Neuron (in vitro differentiated cells): Measurements from ENCODE around the gene KRT71.

Source experiments
- H2AFZ ChIP-seq: one replicate; pipeline ENCODE4 v1.6.1; 2013; ENCODE audit warnings: low read depth, mild to moderate bottlenecking, inconsistent platforms, low read length, moderate library complexity
- H3K27me3 ChIP-seq: one replicate; pipeline ENCODE4 v1.6.1; 2013; ENCODE audit warnings: low read length; ENCODE audit not compliant: insufficient read depth
- H3K36me3 ChIP-seq: one replicate; pipeline ENCODE4 v1.6.1; 2013; ENCODE audit warnings: low read length; ENCODE audit not compliant: insufficient read depth
- H3K4me1 ChIP-seq: one replicate; pipeline ENCODE4 v1.6.1; 2013; ENCODE audit warnings: low read length; ENCODE audit not compliant: insufficient read depth
- H3K4me3 ChIP-seq: 2 replicates; pipeline ENCODE4 v1.5.1; 2013; ENCODE audit warnings: mild to moderate bottlenecking, low read length, moderate library complexity
- H3K9me3 ChIP-seq: one replicate; pipeline ENCODE4 v1.6.1; 2013; ENCODE audit warnings: low read length

KRT71 gene

DNA sequence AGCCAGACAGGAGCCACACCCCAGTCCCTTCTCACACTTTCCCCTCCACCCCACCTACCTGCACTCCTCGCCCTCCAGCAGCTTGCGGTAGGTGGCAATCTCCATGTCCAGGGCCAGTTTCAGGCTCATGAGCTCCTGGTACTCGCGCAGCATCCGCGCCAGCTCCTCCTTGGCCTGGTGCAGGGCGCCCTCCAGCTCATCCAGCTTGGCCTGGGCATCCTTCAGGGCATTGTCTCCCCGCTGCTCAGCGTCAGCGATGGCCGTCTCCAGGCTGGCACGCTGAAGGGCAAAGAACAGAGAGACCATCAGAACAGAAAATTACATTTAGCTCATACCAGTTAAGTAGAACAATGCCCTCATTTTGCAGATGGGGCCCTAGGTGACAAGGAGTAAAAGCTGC lies 15.2 kb upstream of the KRT71 start:
- H3K36me3 ChIP-seq: no peaks in the 10 kb centered on the region
- no peak overlapping the region for H3K4me3 ChIP-seq
- H3K9me3 ChIP-seq: no peaks in the 10 kb centered on the region
- H3K4me1 ChIP-seq: no peaks in the 10 kb centered on the region
- no peaks in the 10 kb centered on the region for H3K27me3 ChIP-seq
- H2AFZ ChIP-seq: no peak overlapping the region

DNA sequence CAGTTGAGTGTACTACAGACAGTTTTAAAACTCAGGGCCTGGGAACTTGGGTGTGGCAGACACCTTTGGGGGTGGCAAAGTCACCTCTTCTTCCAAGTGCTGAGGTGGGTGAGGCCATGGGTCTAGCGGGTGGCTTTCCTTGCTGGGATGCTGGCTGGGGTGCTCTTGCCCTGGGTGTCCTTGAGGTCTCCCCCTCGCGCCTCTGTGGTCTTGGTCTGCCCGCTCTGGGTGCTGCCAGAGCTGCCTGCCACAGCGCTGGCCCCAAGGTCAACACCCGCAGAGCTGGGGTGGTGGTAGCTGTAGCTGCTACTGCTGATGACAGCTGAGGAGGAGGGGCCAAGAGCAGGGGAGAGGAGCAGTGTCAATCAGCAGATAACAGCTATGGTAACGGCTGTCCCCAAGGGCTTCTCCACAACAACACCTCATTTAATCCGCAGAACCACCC lies 13.9 kb upstream of the KRT71 start:
- Histone ChIP-seq H3K9me3 (no peaks in the 10 kb centered on the region), H3K4me1 (no peaks in the 10 kb centered on the region), H3K36me3 (no peaks in the 10 kb centered on the region), H3K4me3 (no peak overlapping the region), H2AFZ (no peak overlapping the region), H3K27me3 (no peaks in the 10 kb centered on the region)

DNA sequence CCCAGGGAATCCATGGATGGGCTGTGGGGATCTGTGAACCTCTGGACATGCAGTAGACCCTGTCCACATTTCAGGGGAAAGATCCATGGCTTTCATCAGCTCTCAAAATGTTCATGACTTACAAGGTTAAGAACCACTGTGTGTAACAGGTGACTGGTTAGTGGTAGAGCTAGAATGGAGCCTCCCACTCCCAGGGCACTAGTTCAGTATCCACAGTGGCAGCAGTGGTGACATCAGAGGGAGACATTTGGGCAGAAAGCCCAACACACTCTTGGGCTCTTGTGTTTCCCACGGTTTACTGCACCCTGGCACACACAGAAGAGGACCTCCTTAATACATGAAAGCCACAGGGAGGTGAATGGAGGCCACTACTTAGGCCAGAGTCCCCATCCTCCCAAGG lies 11.6 kb upstream of the KRT71 start:
- no peaks in the 10 kb centered on the region for H3K27me3 ChIP-seq
- H3K9me3 ChIP-seq: no peaks in the 10 kb centered on the region
- H3K36me3 ChIP-seq: no peaks in the 10 kb centered on the region
- H3K4me1 ChIP-seq: no peaks in the 10 kb centered on the region
- no peak overlapping the region for H3K4me3 ChIP-seq
- no peak overlapping the region for H2AFZ ChIP-seq

DNA sequence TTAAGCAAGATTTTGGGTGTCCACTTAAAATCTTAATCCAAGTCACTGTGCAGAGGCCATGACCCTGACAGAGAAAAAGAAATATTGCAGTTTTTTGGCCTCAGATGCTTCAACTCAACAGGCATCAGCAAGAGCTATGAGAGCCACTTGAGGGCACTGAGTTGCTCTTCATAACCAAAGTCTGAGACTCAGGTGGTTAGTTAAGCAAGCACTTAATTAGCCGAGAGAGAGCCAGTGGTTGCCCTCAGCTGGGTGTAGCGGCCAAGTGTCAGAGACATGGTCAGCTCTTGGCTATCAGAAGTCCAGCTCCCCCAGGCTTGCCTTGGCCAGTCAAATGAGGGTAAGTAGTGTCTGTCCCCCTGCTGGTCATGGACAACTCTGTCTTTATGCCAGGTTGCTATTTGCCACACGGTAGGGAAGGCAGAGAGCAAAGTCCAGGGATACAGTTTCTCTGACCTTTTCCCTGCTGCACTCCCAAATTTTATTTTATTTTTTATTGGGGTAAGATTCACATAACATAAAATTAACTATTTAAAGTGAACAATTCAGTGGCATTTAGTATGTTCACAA lies 9.0 kb upstream of the KRT71 start:
- Histone ChIP-seq H3K4me1 (no peaks in the 10 kb centered on the region), H3K27me3 (no peaks in the 10 kb centered on the region), H3K36me3 (no peaks in the 10 kb centered on the region)

DNA sequence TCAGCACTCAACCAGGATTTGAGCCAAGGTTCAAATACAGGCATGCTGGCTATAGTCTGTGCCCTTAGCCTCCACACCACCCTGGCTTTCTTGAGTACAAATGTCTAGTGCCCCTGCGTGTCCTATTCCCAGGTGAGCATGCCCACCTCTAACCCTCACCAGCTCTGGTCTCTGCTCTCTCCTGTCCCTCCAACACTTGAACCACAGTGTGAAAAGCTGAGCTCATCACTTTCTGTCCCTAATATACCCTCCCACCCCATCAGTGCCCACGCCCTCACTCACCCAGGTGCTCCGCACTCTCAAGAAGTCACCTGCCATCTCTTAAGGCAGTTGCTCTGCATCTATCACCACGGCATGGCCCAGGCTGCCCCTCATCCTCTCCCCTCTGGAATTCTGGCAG lies 7.0 kb upstream of the KRT71 start:
- Histone ChIP-seq H3K4me1 (no peaks in the 10 kb centered on the region), H2AFZ (no peak overlapping the region), H3K27me3 (no peaks in the 10 kb centered on the region), H3K4me3 (no peak overlapping the region), H3K9me3 (no peaks in the 10 kb centered on the region), H3K36me3 (no peaks in the 10 kb centered on the region)

More for the DNA sequence above, 9.0 kb upstream of the KRT71 start:
- Histone ChIP-seq H3K4me3 (no peak overlapping the region), H2AFZ (no peak overlapping the region), H3K9me3 (no peaks in the 10 kb centered on the region)

DNA sequence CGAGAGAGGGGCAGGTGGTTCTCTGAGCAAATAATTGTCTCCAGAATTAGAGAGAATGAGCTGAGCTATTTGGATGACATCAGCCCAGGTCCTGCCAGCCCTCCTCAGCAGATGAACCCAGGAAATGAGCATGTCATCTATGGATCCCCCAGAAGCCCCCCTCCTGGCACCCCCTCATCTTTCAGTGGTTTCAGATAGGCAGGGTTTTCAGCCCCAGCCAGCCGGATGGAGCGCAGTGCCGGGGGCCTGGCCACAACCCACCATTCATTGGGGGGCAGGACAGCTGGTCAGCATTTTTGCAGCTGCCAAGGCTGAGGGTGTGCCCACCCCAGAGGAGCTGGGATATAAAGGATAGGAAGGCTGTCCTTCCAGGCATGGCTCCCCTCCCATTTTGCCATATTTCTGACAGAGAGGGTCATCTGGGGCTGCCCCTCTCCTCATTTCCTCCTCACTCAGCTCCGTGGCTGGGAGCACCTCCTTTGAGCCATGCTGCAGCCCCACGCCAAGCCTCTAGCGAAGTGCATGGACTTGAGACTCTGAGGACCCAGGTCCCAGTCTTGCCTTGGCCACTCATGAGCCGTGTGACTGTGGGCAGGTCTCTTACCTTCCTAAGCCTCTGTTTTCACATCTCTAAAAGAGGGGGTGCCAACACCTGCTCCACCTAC lies 6.0 kb upstream of the KRT71 start:
- no peak overlapping the region for H3K4me3 ChIP-seq
- H2AFZ ChIP-seq: no peak overlapping the region
- no peaks in the 10 kb centered on the region for H3K27me3 ChIP-seq
- no peaks in the 10 kb centered on the region for H3K9me3 ChIP-seq
- no peaks in the 10 kb centered on the region for H3K4me1 ChIP-seq
- H3K36me3 ChIP-seq: no peaks in the 10 kb centered on the region

DNA sequence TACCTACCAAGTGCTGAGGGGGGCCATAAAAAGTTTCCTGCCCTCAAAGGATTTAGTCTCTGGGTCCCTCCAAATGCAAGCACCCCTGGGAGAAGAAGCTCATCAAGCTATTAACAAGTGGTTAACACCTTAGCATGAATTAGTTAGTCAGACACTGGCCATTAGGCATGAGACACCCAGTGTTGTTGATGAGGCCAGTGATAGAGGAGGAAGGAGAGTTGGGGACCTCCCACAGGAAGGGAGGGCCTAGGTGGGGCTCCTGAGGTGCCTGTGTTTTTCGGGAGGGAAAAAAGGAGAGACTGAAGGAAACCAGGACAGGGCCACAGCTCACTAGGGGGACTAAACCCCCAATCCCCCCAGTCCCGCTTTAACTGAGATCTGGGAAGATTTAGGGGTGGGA lies 4.5 kb upstream of the KRT71 start:
- Histone ChIP-seq H3K36me3 (no peaks in the 10 kb centered on the region), H3K27me3 (no peaks in the 10 kb centered on the region)

DNA sequence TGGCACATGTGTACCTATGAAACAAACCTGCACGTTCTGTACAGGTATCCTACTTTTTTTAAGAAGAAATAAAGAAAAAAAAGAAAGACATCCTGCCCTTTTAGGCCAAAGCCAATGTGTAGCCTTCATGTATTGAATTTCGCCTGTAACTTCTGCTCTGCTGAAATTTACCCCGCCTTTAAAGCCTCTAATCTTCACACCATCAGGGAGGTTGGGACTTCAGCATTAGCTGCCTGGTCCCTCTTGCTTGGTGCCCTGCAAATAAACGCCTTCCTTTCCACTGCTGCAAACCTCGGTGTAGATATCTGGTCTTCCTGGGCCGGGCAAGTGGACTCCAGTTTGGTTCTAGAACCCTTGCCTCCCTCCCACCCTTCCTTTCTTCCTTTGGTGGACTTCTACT lies 2.6 kb upstream of the KRT71 start:
- Histone ChIP-seq H3K27me3 (peaks cover 7% of the 10 kb centered on the region), H3K4me1 (no peaks in the 10 kb centered on the region), H3K4me3 (no peak overlapping the region), H2AFZ (no peak overlapping the region), H3K36me3 (no peaks in the 10 kb centered on the region), H3K9me3 (no peaks in the 10 kb centered on the region)

More for the DNA sequence above, 4.5 kb upstream of the KRT71 start:
- Histone ChIP-seq H3K4me1 (no peaks in the 10 kb centered on the region), H3K9me3 (no peaks in the 10 kb centered on the region), H2AFZ (no peak overlapping the region), H3K4me3 (no peak overlapping the region)

DNA sequence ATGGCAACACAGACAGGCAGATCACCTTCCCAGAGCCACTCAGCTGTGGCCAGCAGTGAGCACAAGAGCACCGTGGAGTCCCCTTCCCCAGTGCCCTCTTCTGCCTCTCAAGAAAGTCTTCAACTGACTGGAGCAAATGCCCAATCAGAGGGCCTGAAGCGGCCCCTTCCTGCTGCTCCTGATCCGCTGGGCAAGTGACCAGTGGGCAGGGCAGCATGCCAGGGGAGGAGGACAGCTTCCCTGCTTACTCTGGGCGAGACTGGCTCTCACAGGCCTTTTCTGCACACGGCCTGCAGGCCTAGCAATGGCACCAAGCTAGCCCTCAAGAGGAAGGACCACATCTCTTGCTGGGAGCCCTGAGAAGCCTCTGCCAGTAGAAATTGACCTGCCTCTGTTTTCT lies 890 bp downstream of the KRT71 start:
- Histone ChIP-seq H3K9me3 (no peaks in the 10 kb centered on the region), H3K4me3 (no peak overlapping the region), H3K4me1 (no peaks in the 10 kb centered on the region), H2AFZ (no peak overlapping the region), H3K27me3 (peaks cover 9% of the 10 kb centered on the region), H3K36me3 (no peaks in the 10 kb centered on the region)

DNA sequence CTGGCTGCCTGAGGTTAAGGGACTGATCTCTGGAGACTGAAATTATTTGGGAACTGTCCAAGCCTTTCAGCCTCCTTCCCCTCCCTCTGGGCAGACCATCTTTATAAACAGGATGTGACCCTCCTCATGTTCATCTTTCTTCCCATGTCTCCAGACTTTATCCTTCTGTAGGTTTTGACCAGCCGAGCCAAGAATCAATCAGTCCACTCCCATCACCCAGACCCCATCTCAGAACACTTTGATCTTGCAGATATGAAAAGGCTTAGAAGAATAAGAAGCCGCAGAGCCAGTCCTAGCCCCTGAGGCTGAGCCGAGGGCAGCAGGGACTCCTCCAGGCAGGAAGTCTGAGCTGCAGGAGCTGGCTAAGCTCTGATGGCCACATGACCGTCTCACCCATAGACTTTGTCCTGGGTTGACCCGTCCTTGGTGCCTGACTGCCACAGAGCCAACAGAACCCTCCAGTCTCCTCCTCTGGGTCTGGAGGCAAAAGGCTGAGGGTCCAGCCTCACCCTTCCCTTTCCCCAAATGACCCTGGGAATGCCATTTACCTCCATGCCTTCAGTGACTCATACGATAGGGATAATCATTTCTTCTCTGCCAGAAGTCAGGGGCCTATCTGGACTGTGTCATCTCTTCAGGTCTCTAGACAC lies 1.6 kb downstream of the KRT71 start:
- H3K4me3 ChIP-seq: no peak overlapping the region
- H3K9me3 ChIP-seq: no peaks in the 10 kb centered on the region
- H3K27me3 ChIP-seq: peaks cover 9% of the 10 kb centered on the region
- no peak overlapping the region for H2AFZ ChIP-seq
- no peaks in the 10 kb centered on the region for H3K36me3 ChIP-seq
- H3K4me1 ChIP-seq: no peaks in the 10 kb centered on the region

DNA sequence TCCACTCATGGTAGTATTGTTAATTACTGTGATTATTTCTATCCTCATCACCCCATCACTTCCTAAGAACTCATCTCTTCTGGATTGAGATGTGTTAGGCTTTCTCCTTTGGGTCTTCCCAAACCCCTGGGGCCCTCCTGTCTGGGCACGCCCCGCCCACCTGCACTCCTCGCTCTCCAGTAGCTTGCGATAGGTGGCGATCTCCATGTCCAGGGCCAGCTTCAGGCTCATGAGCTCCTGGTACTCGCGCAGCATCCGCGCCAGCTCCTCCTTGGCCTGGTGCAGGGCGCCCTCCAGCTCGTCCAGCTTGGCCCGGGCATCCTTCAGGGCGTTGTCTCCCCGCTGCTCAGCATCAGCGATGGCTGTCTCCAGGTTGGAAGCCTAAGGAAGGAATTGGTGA lies 6.8 kb downstream of the KRT71 start:
- Histone ChIP-seq H3K4me1 (no peaks in the 10 kb centered on the region), H3K4me3 (no peak overlapping the region), H3K9me3 (no peaks in the 10 kb centered on the region), H2AFZ (no peak overlapping the region), H3K27me3 (peaks cover 2% of the 10 kb centered on the region), H3K36me3 (no peaks in the 10 kb centered on the region)

DNA sequence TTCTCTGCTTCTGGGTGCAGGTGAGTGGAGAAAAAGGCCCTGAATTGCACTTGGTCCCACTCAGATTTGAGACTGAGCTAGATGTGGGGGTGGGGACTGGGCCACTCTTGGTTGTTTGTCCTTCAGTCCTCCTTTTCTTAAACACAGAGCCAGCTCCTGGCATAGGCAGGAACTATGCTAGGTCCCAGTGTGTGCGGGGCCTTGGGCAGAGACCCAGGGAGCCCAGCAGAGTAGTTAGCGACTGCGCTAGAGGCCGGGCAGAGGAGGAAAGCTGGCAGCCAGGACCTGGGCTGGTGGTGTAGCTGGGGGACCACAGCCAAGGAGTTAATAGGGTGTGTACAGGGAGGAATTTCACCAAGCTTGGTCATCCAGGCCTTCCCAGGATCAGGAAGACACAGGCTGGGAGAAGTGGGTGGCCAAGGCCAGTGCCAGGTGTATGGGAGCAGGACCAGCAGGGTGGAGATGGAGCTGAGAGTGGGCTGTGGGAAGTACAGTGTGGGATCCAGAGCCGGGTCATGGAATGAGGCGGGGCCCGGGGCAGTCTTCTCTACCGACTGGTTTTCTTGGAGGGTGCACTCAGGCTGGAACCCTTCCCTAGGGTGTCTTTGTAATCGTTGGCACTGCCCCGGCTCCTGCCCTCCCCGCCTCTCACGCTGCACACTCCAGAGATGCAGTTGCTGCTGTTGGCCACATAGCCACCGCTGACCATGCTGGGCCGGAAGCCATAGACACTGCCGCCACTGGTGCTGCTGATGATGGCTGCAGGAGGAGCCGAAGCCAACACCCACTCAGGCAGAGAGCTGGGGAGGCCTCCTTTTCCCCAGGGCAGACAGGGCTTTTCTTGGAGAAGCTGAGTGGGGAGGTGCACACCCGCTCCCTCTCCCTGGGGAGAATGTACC lies 8.7 kb downstream of the KRT71 start:
- Histone ChIP-seq H3K36me3 (no peaks in the 10 kb centered on the region), H3K4me1 (no peaks in the 10 kb centered on the region), H3K9me3 (no peaks in the 10 kb centered on the region), H3K4me3 (no peak overlapping the region), H3K27me3 (no peaks in the 10 kb centered on the region), H2AFZ (no peak overlapping the region)

DNA sequence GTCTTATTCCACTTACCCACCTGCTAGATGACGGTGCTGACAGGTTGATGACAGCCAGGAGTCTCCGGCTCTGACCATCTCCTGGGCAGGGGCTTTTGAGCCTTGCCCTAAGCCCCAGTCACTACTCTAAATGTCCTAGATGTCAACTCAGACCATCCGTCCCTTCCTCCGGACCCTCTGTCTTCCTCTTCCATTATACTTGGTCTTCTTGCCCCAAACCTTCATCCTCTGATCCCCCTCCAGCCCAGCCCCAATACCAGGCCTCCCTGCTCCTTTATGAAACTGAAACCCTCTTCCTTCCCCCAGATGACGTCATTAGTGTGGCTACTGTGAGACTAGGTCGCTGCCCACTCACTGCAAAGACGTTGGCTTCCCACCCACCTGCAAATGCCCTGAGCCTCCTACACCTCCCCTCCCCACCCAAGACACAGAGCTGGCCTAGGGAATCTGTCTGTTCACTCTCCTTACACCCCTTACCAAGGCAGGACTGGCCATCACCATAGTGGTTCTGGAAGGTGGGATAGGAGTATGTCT lies 10.1 kb downstream of the KRT71 start:
- H3K9me3 ChIP-seq: no peaks in the 10 kb centered on the region
- H3K36me3 ChIP-seq: no peaks in the 10 kb centered on the region
- H2AFZ ChIP-seq: no peak overlapping the region
- H3K4me1 ChIP-seq: no peaks in the 10 kb centered on the region
- no peak overlapping the region for H3K4me3 ChIP-seq
- no peaks in the 10 kb centered on the region for H3K27me3 ChIP-seq
